Activated T-helper 1 cell treated with anti-CD3 and anti-CD28 coated beads, Interleukin-12 subunit alpha, Interleukin-12 subunit beta, Interleukin-2, Interleukin-4 antibody, amounts not matched to agents 30 ng/mL and 10 ng/mL and 1 ng/mL, durations not matched to agents 14 hours and 24 hours and 36 hours (primary cell): Measurements from ENCODE around the gene GAL. TPM values are rescaled to one million over a fixed set of nuclear protein-coding genes. Genes with fewer than 3 reads are reported as not detected.

Source experiments
- DNase-seq: peaks from one replicate; pipeline ENCODE4 v3.0.0; 2021; ENCODE audit warnings: low spot score
- H3K27ac Mint-ChIP-seq: one replicate; pipeline ENCODE4 v1.8.0; 2021; ENCODE audit warnings: mild to moderate bottlenecking, mixed read lengths
- H3K27me3 Mint-ChIP-seq: one replicate; pipeline ENCODE4 v1.8.0; 2022; ENCODE audit warnings: mild to moderate bottlenecking, moderate library complexity, mixed read lengths; ENCODE audit not compliant: insufficient read depth
- H3K36me3 Mint-ChIP-seq: one replicate; pipeline ENCODE4 v1.8.0; 2021; ENCODE audit warnings: low read depth, mixed read lengths
- H3K4me1 Mint-ChIP-seq: one replicate; pipeline ENCODE4 v1.8.0; 2021; ENCODE audit warnings: low read depth, mixed read lengths
- H3K4me3 Mint-ChIP-seq: one replicate; pipeline ENCODE4 v1.8.0; 2021; ENCODE audit warnings: mild to moderate bottlenecking, moderate library complexity, mixed read lengths
- H3K9me3 Mint-ChIP-seq: one replicate; pipeline ENCODE4 v1.8.0; 2021; ENCODE audit warnings: mixed read lengths
- intact Hi-C: fragments of 100-400 bp; cut with micrococcal nuclease; formaldehyde crosslinking; loops from one replicate; pipeline ENCODE4 v1.15.1; 2024
- total RNA-seq: library from RNA; stranded (reverse); gene quantifications from 2 replicates; pipeline ENCODE4 v1.2.3, GENCODE V29; 2022

The GAL gene
- total RNA-seq, 1 donor from 2014 or later = 0.65 TPM

DNA sequence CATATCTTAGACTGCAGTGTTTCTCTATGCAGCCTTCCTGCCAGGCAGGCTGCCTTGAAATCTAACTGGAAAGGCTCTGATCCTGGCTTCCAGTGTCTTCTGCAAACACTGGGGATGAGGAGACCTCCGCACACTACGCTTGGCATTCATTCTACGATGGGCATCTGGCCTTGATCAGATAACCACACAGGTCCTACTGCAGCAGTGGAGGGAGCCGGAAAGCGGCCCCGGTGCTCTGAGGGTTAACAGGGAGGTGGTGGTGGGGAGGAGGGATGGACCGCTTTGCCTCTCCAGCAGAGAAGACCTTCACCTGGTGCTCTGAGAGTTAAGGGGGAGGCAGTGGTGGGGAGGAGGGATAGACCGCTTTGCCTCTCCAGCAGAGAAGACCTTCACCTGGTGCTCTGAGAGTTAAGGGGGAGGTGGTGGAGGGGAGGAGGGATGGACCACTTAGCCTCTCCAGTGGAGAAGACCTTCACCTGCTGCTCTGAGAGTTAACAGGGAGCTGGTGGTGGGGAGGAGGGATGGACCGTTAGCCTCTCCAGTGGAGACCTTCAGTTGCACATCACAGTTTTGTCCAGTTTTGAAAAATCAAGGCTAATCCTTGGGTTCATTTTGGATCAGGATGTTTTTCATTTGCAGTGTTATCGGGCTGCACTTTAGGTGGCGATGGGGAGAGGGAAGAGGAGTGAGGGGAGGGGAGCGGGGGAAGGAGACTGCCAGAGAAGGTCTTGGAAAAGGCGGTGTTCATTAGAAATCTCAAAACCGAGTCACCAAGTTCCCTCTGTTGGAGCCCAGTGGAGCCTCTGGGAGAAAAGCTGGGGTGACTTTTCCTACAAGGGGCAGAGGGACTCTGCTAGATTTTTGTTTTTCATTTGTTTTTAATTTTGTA lies 5.6 kb downstream of the GAL start:
- Mint-ChIP-seq H3K27me3 (peaks cover 42% of the 10 kb centered on the region), H3K4me3 (no peak overlapping the region), H3K9me3 (no peaks in the 10 kb centered on the region), H3K36me3 (no peaks in the 10 kb centered on the region), H3K4me1 (peaks cover 15% of the 10 kb centered on the region), H3K27ac (no peak overlapping the region)
- intact Hi-C loops = no loop called here
- DNase-seq = no peak

DNA sequence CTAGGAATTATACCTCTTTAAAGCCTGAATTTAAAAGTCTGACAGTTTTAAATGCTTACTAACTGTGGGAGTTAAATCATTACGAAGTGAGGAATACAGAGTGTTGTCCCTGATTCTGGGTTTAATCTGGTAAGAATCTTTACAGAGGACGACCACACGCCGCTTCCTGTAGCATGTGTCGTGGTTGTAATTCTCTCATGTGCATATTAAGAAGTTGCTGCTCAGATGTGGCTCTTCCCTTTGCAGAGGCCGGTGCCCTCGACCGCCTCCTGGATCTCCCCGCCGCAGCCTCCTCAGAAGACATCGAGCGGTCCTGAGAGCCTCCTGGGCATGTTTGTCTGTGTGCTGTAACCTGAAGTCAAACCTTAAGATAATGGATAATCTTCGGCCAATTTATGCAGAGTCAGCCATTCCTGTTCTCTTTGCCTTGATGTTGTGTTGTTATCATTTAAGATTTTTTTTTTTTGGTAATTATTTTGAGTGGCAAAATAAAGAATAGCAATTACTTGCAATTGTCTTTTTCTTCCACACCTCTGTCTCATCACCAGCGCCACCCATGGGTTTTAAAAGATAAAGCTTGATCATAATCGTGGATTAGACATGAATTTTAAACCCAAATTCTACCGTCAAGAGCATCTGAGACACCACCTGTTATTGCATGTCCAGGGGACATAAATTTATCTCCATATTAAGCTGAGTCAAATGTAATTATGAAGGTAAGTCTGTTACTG lies 6.5 kb downstream of the GAL start:
- Mint-ChIP-seq H3K4me3 (no peak overlapping the region), H3K27ac (no peak overlapping the region), H3K9me3 (no peaks in the 10 kb centered on the region), H3K4me1 (peaks cover 15% of the 10 kb centered on the region), H3K36me3 (no peaks in the 10 kb centered on the region), H3K27me3 (peaks cover 39% of the 10 kb centered on the region)
- no peak for DNase-seq
- intact Hi-C loops = no loop called here

DNA sequence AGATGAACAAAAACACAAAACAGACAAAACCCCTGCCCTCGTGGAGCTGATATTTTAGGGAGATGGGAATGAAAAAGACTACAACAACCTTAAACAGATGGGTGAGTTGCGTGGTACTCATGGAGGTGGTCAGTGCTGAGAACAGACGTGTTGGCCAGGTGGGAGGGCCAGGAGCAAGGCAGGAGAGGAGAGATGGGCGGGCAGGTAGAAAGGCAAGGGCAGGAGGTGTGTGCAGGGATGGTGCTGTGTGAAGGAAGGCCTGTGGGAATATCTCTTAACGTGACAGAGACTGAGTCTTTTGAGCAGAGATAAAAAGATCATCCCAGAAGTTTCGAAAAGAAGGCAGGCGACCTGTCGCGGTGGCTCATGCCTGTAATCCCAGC lies 7.0 kb downstream of the GAL start:
- Mint-ChIP-seq H3K4me3 (no peak overlapping the region), H3K9me3 (peaks cover 5% of the 10 kb centered on the region), H3K27me3 (peaks cover 39% of the 10 kb centered on the region), H3K27ac (no peak overlapping the region), H3K4me1 (peaks cover 15% of the 10 kb centered on the region), H3K36me3 (no peaks in the 10 kb centered on the region)
- intact Hi-C loops = no loop called here
- no peak for DNase-seq

- Mint-ChIP-seq H3K4me1 (peaks cover 15% of the 10 kb centered on the region), H3K27me3 (peaks cover 40% of the 10 kb centered on the region), H3K36me3 (no peaks in the 10 kb centered on the region), H3K27ac (no peak overlapping the region), H3K9me3 (peaks cover 7% of the 10 kb centered on the region), H3K4me3 (no peak overlapping the region)
- intact Hi-C loops = no loop called here
- no peak for DNase-seq
These were observed 7.8 kb downstream of the GAL start for GRCh38 chr11:68692115-68692514.

DNA sequence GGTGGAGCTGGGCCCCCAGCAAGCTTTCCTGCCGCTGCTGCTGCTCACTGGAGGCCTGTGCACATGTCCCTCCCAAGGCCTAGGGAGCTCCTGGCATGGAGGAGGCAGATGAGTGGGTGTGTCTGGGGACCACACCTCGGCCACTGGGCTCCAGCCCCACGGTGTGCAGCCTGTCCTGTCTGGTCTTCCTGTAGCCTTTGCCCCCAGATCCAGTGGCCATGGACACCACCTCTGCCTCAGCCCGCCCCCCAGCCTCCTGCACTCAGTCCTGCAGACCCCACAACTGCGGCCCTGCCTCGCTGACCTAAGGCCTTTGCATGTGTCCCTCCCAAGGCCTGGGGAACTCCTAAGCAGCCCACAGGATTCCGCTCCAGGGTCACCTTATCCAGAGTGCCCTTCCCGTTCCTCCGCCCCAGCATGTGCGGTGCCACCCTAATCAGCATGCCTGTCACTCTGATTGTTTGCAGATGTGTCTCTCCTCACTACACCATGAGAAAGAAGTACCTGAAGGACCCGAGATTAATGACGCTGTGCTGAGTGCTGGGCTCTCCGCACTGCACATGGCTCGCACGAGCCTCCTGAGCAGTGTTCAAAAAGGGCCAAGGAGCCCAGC lies 8.6 kb downstream of the GAL start:
- H3K4me3 Mint-ChIP-seq = no peak overlapping the region
- no peak for DNase-seq
- H3K27me3 Mint-ChIP-seq = peaks cover 39% of the 10 kb centered on the region
- peaks cover 7% of the 10 kb centered on the region for H3K9me3 Mint-ChIP-seq
- H3K27ac Mint-ChIP-seq = no peak overlapping the region
- peaks cover 15% of the 10 kb centered on the region for H3K4me1 Mint-ChIP-seq
- intact Hi-C loops = no loop called here
- H3K36me3 Mint-ChIP-seq = no peaks in the 10 kb centered on the region

DNA sequence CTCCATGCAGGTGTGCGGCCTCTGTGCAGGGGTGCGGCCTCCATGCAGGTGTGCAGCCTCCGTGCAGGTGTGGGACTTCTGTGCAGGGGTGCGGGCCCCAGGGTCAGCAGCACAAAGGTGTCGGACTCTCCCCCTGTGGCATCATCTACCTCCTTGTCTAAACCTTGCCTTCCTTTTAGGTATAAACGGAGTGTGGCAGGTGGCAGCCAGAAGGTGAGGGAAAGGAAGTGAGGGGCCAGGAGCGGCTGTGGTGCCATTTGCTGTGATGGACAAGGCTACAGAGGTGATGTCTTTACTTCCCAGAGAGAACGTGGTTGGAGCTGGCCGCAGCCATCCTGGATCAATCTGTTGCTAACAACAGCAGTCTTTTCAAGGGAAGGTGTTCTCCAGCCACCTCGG lies 9.1 kb downstream of the GAL start:
- Mint-ChIP-seq H3K4me1 (peaks cover 15% of the 10 kb centered on the region), H3K4me3 (no peak overlapping the region), H3K27me3 (peaks cover 44% of the 10 kb centered on the region), H3K9me3 (peaks cover 7% of the 10 kb centered on the region), H3K27ac (no peak overlapping the region), H3K36me3 (no peaks in the 10 kb centered on the region)
- intact Hi-C loops = no loop called here
- DNase-seq = no peak

DNA sequence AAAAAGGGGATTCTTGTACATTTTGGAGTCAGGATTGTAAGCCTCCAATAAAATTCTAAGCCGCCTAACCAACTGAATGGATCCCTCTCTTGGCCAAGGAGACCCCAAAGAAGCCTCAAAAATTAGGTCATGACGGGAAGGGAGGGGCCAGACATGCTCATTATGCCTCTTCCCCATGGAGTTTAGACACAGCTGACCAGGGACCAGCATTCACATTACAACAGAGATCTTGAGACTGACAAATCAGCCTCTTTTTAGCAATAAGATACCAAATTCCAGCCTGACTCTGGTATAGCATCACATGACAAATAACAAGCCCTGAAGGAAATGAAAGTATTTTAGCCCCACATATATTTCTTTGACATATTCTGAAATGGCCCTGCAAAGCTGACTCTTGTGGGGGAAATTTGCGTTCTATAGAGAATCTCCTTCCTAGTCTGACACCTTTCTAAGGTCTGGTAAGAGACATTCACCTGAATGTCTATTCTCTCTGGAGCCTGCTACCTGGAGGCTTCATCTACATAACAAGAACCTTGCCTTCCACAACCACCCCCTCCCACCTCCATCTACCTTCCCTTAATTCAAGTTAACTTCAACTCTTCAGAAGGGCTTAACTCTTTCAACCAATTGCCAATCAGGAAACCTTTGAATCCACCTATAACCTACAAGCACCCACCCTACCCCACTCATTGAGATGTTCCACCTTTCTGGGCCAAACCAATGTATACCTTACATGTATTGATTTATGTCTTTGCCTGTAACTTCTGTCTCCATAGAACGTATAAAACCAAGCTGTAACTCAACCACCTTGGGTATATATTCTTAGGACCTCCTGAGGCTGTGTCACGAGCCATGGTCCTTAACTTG lies 10.3 kb downstream of the GAL start:
- no peaks in the 10 kb centered on the region for H3K36me3 Mint-ChIP-seq
- DNase-seq = no peak
- peaks cover 15% of the 10 kb centered on the region for H3K4me1 Mint-ChIP-seq
- intact Hi-C loops = no loop called here
- H3K27ac Mint-ChIP-seq = no peak overlapping the region
- H3K4me3 Mint-ChIP-seq = no peak overlapping the region
- peaks cover 7% of the 10 kb centered on the region for H3K9me3 Mint-ChIP-seq
- H3K27me3 Mint-ChIP-seq = peaks cover 37% of the 10 kb centered on the region

GRCh38 chr11:68695531-68695930 lies 11.2 kb downstream of the GAL start:
- intact Hi-C loops = no loop called here
- H3K4me3 Mint-ChIP-seq = no peak overlapping the region
- H3K27me3 Mint-ChIP-seq = peaks cover 38% of the 10 kb centered on the region
- peaks cover 7% of the 10 kb centered on the region for H3K9me3 Mint-ChIP-seq
- H3K4me1 Mint-ChIP-seq = peaks cover 9% of the 10 kb centered on the region
- no peaks in the 10 kb centered on the region for H3K36me3 Mint-ChIP-seq
- no peak overlapping the region for H3K27ac Mint-ChIP-seq
- DNase-seq = no peak

DNA sequence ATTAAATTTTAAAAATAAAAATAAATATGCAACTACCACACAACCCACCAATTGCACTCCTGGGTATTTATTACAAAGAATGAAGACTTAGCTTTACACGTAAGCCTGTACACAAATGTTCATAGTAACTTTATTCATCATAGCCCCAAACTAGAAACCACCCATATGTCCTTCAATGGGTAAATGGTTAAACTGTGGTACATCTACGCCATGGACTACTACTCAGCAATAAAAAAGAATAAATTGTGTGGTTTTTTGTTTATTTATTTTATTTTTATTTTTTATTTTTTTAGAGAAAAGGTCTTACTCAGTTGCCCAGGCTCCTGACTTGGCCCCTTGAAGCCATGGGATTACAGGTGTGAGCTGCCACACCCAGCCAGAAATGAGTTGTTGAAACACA lies 14.6 kb downstream of the GAL start:
- Mint-ChIP-seq H3K9me3 (peaks cover 7% of the 10 kb centered on the region), H3K36me3 (no peaks in the 10 kb centered on the region), H3K27ac (no peak overlapping the region), H3K4me1 (no peaks in the 10 kb centered on the region), H3K27me3 (peaks cover 39% of the 10 kb centered on the region), H3K4me3 (no peak overlapping the region)
- intact Hi-C loops = no loop called here
- DNase-seq = no peak

GRCh38 chr11:68704887-68705286 lies 20.5 kb downstream of the GAL start:
- H3K4me3 Mint-ChIP-seq = no peak overlapping the region
- intact Hi-C loops = no loop called here
- H3K36me3 Mint-ChIP-seq = no peaks in the 10 kb centered on the region
- no peaks in the 10 kb centered on the region for H3K4me1 Mint-ChIP-seq
- peaks cover 12% of the 10 kb centered on the region for H3K27me3 Mint-ChIP-seq
- no peak overlapping the region for H3K27ac Mint-ChIP-seq
- H3K9me3 Mint-ChIP-seq = no peaks in the 10 kb centered on the region
- no peak for DNase-seq

DNA sequence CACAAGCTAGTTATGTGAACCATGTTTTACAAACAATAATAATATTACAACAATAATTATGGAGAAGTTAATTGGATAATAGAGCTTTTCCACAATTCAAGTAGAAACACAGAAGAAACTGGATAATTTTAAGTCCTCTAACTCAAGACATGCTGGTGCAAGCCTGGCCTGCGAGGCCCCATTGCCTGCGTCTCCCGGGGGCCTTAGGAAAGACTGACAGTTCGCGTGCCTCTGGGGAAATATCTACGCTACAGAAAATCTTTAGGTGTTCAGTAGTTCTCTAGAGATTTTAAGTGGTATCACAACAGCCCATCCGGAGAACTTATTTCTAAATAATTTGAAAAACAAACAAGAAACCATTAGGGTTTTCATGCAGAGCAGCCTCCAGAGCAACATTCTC lies 23.2 kb downstream of the GAL start:
- intact Hi-C loops = no loop called here
- no peaks in the 10 kb centered on the region for H3K9me3 Mint-ChIP-seq
- no peak overlapping the region for H3K4me3 Mint-ChIP-seq
- DNase-seq = no peak
- H3K27me3 Mint-ChIP-seq = peaks cover 2% of the 10 kb centered on the region
- no peaks in the 10 kb centered on the region for H3K4me1 Mint-ChIP-seq
- H3K36me3 Mint-ChIP-seq = no peaks in the 10 kb centered on the region
- no peak overlapping the region for H3K27ac Mint-ChIP-seq

DNA sequence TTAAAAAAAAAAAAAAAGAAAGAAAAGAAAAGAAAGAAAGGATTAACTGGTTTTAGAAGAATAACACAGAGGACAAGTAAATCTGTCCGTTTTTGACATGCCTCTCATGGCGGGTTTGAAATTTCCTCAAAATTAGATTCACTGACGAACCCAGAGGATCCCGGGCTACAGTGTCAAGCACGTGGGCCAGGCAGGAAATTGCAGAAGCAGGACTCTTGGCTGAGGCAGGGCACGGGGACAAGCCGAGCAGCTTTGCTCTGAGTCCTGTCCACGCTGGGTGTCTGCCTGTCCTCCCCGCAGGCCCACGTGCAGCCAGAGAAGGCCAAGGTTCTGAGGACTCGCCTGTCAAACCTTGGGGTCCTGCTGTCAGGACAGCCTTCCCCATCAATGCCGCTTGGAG lies 24.7 kb downstream of the GAL start:
- H3K9me3 Mint-ChIP-seq = no peaks in the 10 kb centered on the region

More for the DNA sequence above, 24.7 kb downstream of the GAL start:
- Mint-ChIP-seq H3K27ac (no peak overlapping the region), H3K27me3 (no peaks in the 10 kb centered on the region), H3K4me1 (no peaks in the 10 kb centered on the region), H3K36me3 (no peaks in the 10 kb centered on the region), H3K4me3 (no peak overlapping the region)
- intact Hi-C loops = no loop called here
- DNase-seq = no peak
